Stimulated activated CD8-positive, alpha-beta memory T cell treated with anti-CD3 and anti-CD28 coated beads, Interleukin-15, amount 100 ng/mL, for 48 hours (primary cell): Measurements from ENCODE around the gene HRH3.
A peak's percentile ranks its signal among the peaks of the same experiment; 100 is the strongest.

Experiments
- DNase-seq, 2 donors: peaks; one replicate each; pipeline ENCODE4 v3.0.0-alpha.2; 2020; ENCODE audit warnings: low read depth in 2 of 2

HRH3 gene

DNA sequence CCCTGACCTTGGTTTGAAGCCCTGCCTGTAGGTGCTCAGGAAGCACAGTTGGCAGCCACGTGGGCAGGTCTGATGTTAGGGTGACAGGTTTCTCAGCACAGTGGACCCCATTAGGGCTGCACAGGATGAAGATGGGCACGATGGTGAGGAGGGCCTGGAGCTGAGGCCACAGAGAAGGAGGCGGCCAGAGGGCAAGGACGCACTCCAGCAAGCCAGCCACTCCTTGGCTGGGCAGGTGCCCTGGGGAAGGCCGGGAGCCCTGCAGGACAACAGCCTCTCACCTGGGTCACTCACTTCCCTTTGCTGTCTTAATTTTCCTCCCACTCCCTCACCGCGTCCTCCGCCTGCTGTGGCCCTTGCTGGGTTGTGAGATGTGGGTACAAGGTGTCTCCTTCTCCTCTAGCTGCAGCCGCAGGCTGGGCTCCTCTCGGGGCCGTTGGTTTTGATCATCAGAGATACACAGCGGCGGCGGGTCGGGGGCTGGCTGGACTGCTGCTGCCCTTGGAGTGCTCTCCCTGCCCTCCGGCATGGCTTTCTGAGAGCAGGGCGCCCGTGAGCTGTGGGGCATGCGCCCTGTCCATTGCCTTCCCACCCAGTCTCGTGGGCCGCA is 23.9 kb upstream of the HRH3 start:
- no peak for DNase-seq

DNA sequence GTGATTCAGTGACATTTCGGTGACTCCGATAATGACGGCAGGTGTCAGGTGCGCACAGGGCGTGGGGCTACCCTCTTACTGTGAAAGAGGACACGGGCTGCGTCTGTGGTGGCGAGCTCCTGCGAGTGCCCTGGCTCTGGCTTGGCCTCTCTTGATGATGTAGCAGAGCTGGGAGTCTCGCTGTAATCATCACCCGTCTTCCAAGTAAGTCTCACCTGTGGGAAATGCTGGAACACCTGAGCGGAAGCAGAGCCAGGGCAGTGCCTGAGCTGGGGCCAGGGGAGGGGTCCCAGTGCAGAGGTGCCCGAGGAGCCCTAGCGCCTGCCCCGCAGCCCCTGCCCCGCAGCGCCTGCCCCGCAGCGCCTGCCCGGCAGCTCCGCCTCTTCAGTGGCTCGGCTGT is 23.0 kb upstream of the HRH3 start:
- no peak for DNase-seq

DNA sequence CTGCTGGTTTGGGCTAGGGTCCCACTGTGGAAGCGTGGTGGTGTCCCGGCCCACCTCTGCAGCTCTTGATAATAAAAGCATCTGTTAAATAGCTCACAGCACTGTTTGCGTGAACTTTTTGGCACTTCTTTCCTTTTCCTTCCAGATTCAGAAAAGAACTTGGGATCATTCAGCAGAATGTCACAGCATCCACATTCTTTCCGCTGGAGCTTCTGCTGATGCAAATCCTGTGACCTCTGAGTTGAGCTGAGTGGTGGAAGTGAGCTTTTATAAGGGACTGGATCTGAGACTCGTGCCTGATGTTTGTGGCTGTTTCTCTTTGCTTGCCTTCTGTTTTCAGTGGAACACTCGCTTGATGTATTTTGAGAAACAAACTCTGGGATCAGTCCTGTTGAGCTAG is 22.1 kb upstream of the HRH3 start:
- DNase-seq, result no peak

DNA sequence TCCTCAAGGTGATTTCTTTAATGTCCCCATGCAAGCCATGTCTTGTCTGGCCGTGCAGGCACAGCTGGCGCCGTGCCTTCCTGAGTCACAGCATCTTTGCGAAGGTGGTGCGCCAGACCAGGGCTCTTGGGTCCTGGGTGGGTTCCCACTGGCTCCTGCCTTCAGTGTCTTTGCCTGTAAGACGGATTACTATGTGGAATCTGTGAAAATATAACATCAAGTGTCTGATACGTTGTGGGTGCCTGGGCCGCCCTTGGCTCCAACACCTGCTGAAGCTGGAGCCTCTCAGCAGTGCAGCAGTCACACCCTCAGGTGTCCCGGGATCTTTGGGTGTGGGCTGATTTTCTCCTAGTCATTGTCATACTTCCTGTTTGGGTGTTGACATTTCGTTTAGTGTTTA is 21.4 kb upstream of the HRH3 start:
- DNase-seq, result no peak

DNA sequence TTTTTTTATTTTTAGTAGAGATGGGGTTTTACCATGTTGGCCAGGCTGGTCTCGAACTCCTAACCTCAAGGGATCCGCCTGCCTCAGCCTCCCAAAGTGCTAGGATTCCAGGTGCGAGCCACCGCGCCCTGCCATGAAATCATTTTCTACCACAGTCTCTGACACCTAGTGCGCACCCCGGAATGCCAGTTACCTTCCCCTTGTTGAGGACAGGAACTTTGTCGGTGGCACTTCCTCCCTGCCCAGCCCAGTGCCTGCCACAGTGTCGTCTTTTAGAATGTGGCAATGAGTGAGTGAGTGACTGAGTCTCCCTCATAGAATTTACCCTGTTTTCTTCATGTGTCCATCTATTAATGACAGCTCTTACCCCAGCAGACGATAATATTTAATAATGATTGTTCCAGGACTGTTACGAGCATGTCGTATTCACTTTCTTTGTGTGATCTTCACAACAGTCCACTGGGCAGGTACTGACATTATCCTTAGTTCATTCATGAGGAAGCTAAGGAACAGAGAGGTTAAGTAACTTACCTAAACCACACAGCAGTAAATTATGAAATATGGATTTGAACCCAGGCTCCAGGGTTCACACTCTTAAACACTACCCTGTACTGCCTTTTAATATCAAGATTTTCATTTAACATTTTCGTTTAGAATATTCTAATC is 20.1 kb upstream of the HRH3 start:
- DNase-seq, result no peak

DNA sequence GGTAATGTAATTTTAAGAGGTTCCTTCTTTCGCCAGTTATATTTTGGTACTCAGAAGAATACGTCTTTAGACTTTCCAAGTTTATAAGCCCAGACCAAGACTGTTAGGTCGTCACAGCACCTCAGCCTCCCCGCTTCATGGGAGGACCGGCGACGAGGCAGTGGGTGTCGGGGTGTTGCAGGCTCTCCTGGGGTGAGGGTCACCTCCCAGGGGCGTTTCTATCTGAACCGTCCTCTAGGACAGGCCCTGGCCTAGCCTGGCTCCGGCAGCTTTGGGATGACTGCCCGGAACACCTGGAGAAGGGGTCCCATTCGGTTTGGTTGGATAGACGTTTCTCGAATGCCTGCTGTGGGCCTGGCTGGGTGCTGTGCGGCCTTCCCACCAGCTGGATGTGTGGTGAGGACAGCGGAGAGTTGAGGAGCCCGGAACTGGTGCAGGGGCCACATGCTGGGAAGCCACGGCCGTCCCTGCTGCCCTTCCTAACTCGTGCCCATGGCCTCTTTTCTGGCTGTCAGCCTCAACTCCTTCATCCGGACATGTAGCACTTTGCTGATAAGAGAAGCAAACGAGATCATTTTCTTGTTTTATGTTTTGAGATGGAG is 19.3 kb upstream of the HRH3 start:
- DNase-seq, result no peak

DNA sequence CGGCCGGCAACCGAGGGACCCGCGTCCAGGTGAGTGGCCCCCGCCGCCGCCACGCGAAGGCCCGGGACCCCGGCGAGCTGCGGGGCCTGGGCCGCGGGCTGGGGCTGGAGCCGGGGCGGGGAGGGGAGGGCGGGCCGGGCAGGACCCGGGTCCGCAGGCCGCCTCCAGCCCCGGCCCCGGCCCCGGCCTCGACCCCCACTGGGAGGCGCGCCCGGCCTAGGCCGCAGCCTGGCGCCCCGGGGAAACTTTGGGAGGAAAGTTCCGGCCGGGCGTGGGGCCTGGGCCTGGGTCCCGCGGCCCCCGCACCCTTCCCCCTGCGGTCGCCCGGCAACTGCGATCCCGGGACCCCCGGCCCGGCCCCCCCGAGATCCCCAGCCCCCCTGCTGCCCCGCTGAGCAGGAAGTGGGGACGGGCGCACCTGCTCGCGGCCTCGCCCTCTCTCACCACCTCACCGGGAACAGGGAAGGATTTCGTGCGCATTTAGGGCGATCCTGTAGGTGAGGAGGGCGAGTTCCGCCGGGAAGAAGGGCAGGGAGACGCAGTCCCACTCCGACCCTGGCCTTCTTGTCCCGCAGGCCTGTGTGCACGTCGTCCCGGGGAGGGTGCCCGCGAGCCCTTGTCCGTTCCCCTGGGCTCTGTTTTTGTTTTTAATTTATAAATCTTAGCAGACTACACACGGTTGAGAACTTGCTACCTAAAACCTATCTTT is 18.6 kb upstream of the HRH3 start:
- no peak for DNase-seq

DNA sequence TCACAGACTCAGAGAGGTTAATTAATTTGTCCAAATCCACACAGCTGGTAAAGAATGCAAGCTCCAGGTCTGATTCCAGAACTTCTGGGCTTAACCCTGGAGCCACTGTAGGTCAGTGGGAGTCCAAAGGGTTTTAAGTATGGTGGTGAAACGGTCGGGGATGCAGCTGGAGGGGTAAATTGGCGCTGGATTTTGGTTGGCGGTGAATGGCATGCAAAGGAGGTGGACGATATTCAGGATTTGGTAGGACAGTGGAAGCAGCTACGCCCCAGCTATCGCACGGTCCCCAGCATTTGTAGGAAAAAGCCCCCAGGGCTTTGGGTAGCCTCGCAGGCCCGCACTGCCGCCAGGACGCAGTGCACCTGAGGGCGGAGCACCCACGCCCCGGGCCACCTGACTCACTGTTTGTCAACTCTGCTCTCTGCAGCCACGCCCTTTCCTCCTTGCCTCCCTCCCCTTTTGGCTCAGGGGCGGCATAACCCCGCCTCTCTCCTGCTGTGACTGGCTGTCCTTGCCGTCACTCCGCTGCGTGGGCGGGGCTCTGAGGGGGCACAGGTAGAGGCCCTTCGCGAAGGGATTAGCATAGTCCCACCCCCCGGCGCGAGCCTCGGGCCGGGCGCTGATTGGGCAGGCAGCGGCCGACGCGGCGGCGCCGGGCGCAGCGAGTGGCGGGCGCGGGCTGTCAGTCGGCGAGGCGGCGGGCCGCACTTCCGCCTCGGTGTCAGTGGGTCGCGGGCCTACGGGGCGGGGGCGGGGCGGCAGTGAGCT is 17.9 kb upstream of the HRH3 start, which contains the start of gene OSBPL2:
Gene OSBPL2 (plus strand): TSS at position 721 of the 768 bp plus-strand sequence. CDS start 17,664 bp downstream, outside the sequence.
- DNase-seq, result peak; percentile 99 to 100

DNA sequence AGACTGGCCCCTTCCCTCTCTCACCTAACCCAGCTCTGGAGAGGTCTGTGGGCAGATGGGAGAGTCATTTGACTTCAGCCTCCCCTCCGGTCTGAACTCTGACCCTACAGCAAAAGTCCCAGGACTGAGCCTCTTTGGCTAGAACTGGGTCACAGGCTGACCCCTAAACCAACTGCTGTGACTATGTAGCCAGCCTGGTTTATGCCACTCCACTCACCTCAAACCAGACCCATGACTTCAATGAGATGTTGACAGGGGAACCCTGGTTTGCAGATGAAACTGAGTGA is 17.4 kb upstream of the HRH3 start:
- DNase-seq, result no peak

DNA sequence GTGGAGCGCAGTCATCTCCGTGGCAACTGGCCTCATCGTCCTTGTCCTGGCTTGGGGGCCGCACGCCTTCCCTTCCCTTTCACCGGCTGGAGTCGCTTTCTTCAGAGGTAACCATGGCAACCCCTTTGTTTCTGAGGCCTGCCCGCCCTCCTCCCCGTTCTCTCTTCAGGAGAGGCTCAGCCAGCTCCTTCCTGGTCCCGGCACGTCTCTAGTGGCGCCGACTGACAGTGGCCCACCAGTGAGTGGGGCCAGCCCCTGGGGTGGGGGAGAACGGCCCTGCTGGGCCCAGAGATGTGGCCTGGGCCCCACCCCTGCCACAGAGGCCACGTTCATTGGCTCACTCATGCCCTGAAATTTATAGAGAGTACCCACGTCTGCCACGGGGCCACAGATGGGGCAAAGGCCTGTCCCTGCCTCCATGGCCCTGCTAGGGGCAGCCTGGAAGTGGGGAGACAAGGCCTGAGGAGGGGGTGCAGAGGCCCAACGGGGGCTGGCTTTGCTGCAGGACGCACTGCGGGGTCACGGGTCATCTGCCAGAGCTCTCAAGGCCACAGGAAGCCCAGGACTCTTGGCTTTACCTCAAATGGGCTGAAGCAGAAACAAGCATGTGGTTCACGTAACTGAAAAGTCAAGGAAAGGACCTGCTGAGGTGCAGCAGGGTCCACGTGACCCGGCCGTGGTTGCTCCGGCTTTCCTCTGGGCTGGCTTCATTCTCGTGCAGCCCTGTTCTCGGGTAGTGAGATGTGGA is 16.9 kb upstream of the HRH3 start:
- no peak for DNase-seq

DNA sequence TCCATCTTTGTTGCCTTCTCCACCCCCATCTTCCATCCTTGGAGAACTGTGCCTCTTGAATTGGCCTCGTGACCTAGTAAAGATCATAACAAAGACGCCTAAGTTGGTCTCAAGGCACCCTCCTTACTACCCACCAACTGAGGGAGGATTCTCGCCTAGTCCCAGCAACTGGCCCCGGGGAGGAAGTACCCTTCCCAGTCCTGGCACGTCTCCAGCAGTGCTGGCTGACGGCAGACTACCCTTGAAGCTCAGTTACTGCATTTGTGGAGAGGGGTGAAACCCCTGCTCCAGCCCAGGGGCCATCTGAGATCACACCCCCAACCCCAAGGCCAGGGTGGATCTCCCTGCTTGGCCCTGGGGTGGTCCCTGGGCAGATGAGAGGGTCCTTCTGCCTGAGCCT is 16.1 kb upstream of the HRH3 start:
- no peak for DNase-seq

DNA sequence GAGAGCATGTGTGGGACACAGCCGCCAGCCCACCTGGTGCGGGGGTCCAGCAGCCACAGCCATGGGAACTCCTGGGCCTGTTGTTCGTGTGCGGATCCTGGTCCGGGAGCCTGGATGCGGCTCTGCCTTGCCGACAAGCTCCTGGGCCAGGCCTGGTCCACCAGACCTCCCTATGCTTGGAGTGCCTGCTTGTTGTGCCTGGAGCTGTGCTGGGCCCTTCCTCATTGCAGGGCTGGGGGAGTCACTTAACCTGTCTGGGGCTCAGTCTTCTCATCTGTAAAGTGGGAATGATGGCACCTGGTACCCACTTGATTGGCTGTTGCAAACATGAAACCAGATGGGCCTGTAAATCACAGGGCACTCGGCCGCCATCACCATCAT is 15.7 kb upstream of the HRH3 start:
- no peak for DNase-seq

DNA sequence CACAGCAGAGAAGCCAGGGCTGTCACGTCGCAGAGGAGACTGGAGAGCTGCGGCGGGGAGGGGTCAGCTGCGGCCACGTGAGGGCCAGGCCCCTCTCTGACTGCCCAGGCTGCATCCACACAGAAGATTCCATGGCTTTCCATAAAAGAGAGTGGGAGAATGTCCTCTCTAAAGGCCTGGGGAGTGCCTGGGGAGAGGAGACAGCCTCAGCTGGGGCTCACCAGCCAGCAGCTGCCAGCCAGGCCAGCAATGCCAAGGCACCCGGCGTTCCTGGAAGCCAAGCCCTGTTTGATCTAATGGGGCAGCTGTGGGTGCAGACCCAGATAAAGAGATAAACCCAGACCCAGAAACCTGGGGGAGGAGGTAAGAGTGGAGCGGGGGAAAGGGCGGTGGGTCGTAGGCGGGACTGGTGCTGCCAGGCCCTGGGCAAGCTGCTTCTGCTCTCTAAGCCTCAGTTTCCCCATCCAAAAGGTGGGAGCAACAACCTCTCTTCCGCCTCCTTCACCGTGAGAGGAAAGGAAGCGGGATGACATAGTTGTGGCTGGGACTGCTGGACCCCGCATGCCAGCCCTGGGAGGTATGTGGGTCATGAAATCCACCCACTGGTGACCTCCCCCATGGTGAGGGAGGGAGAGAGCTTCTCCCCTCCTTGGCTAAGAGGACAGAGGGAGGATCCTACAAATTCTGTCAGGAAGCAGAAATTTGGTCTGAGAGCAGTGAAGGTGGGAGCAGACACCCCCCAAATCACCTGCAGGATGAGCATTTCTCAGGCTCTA is 15.1 kb upstream of the HRH3 start:
- DNase-seq, result no peak

DNA sequence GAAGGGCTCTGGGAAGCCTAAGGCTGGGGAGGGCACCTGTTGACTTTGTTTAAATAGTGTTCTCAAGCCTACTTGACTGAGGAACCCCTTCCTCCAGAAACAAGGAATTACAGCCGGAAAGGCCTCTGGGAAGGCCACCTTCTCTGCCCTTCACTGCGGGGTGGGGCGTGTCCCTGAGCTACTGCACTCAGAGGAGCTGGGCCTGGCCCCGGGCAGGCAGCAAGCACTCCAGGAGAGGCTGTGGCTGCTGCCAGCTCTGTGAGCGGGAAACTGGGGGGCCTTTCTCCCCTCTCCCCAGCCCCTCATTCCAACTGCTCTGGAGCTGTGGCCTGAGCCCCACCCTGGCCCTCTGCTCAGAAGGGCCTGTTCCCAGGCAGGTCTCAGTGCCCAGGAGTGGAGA is 14.3 kb upstream of the HRH3 start:
- no peak for DNase-seq

DNA sequence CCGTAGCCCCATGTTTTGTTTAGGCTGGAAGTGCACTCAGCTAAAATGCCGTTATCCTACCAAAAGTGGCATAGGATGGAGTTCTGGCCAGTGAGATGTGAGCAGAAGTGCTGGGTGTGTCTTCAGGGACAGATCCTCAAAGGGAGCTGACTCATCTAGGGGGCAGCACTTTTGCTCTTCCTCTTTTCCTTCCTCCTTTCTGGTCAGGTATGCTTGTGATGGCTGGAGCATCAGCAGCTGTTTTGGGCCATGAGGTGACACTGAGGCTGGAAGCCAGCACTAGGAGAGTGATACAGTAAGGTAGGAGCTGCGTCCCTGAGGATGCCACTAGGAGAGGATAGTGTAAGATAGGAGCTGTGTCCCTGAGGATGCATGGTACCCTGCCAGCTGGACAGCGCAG is 13.6 kb upstream of the HRH3 start:
- DNase-seq, result no peak

DNA sequence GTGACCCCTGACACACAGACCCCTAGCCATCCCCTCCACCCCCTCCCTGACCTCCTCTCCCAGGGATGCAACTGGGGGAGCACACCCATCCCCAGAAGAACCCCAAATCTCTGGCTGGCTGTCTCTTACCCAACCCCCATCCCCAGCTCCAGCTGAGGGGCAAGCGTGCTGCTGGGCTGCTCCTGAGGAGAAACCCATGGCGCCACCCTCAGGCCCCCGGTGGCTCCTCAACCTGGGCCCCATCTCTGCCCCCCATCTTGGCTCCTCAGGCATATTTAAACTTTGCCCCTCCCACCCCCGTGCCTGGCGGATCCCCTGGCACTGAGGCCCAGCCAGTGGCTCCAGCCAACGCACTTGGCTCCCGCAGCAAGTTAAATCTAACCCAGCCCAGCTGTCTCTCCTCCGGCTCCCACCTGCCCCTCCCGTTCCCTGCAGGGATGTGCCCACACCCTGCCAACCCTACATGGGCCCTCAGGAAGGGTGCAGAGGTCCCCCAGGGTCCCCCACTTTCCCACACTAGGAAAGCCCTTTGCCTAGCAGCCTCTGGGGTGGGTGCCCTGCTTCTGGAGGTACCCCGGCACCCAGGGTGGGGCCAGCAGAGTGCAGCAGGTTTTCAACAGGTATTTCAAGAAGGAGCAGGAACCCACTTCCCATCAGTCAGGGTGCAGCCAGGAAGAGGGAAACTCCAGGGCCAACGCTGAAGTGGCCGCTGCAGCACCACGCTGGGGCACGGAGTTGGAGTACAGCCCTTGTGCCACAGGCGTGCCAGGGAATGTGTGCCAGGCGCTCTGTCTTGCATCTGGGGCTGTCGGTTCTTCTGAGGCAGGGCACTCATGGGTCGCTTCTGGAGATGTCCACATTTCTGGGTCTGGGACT is 12.9 kb upstream of the HRH3 start:
- no peak for DNase-seq

DNA sequence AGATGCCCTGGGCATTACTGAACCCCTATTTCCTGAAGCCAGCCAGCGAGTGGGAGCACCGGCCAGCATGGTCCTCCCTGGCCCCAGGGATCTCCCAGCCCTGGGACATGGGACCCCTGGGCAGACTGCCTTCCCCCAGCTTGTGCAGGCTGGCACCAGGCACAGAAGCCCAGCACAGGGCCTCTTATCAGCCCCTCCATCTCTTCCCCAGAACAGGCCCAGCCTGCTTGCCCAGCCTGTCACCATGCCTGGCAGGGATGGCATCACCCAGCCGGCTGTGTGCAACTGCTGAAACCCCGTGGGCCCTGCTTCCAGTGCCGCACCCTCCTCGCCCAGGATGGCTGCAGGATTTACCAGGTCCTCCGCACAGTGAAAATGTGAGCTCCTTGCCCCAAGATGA is 12.1 kb upstream of the HRH3 start:
- DNase-seq, result no peak

DNA sequence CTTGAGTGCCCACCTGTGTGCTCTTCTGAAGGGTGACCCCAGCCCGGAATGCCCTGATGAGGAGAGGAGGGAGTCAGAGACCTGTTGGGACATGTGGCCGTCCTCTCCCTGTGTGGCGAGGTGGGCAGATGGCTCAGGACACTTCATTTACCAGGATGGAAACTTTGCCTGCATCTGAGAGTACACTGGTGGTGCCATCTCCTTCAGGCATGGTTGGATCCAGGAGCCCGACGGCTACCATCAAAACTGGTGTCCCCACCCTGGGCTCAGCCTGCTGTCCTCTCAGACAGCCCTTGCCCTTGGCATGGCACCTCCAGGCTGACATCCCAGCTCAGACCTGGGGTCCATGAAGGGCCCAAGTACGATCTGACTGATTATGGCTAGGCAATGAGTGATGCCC is 11.2 kb upstream of the HRH3 start:
- no peak for DNase-seq

DNA sequence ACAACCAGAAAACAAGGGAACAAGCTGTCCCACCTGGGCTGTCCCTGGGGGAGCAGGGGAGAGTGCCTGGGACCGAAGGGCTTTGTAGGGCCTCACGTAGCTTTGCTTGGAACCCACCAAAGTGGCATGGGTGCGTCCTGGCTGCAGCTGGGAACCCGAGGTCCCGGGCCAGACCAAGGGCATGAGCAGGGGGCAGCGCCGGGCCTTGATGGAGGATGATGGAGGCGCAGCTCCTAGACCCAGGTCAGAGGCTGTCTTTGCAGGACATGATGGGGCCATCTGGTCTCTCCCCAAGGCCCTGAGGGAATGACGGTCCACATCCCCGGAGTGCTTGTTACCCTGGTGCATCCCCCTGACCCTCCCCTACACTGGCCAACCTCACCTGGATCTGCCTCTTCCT is 10.6 kb upstream of the HRH3 start:
- DNase-seq, result no peak

DNA sequence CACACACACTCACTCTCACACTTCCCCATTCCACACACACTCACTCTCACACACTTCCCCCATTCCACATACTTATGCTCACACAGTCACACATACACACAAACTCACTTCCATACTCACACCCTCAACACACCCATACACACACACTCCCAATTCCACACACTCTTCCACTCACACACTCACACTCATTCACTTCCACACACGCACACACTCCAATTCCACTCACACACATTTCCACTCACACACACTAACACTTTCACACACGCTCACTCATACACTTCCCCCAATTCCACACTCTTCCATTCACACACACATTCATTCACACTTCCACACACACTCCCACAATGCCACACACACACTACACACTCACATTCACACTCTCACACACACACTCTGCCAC is 10.2 kb upstream of the HRH3 start:
- no peak for DNase-seq
